AG08396 (cell line): ENCODE results near the gene SMAD3.
A peak's percentile ranks its signal among the peaks of the same experiment; 100 is the strongest.

Source experiments
- DNase-seq: peaks from one replicate; pipeline ENCODE4 v3.0.0; 2012; ENCODE audit warnings: low spot score, mixed read lengths

Gene SMAD3

GRCh38 chr15:67082007-67082536 is 16.7 kb downstream of the SMAD3 start:
- DNase-seq: no peak

DNA sequence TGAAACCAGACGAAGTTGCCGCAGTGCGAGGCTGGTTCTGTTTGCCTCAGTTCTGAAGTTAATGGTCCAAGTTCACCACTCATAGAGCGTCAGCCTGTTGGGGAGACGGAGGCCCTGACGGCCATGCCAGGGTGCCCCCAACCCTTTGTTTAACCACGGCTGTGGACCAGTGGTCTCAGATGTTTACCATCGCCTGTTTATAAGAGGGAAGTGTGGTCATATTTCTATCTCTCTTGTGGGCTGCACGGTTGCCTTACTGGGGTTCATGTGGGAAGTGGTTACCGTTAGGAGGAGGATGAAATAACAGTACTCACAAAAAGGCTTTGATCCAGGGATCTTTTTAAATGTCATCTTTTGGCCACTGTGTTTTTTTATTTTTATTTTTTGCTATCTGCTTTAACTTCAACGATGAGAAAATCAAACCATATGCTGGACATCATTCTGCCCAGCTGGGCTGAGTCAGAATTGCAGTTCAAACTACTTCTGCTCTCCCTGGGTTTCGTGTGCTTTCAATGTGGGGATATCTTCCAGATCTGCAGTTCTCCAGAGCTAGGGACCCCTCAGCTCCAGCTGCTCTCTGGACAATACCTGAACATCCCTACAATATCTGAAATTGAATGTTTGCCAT is 17.8 kb downstream of the SMAD3 start:
- DNase-seq: no peak

- DNase-seq: no peak
These were observed 19.2 kb downstream of the SMAD3 start for GRCh38 chr15:67084561-67084960.

- no peak for DNase-seq
These were observed 19.9 kb downstream of the SMAD3 start for GRCh38 chr15:67085237-67085817.

GRCh38 chr15:67085818-67086636 is 20.6 kb downstream of the SMAD3 start:
- peak; percentile 54 for DNase-seq

GRCh38 chr15:67086637-67086914 is 21.2 kb downstream of the SMAD3 start:
- no peak for DNase-seq

DNA sequence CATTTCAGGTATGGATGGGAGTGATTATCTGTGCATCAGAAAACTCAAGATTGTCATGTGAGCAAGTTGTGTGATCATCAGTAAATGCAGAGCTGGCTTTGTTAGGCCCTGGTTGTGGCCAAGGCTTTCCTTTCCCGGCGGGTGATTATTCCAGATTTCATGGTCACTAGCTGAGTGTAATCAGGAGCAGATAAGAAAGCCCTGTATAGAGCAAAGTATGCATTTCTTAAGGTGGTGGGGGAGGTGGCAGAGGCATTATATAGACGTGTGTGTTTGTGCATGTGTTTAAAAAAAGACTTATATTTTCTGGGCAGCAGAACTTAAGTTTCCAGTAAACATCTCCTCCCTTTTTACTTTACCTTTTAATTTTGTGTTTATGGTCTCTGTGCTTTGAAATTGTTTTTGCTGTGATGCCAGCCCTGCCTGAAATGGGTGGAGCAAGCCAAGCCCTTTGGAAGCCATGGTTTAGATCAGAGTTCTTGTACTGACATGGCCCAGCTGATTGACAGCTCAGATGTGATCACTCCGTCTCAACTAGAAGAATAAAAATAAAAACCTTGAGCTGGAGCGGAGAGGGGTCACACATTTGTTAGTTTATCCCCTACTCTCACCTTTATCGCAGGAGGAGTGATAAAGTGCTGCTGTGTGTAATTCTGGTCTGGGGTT is 22.2 kb downstream of the SMAD3 start:
- no peak for DNase-seq

GRCh38 chr15:67089217-67090193 is 24.1 kb downstream of the SMAD3 start:
- DNase-seq: peak; percentile 35

DNA sequence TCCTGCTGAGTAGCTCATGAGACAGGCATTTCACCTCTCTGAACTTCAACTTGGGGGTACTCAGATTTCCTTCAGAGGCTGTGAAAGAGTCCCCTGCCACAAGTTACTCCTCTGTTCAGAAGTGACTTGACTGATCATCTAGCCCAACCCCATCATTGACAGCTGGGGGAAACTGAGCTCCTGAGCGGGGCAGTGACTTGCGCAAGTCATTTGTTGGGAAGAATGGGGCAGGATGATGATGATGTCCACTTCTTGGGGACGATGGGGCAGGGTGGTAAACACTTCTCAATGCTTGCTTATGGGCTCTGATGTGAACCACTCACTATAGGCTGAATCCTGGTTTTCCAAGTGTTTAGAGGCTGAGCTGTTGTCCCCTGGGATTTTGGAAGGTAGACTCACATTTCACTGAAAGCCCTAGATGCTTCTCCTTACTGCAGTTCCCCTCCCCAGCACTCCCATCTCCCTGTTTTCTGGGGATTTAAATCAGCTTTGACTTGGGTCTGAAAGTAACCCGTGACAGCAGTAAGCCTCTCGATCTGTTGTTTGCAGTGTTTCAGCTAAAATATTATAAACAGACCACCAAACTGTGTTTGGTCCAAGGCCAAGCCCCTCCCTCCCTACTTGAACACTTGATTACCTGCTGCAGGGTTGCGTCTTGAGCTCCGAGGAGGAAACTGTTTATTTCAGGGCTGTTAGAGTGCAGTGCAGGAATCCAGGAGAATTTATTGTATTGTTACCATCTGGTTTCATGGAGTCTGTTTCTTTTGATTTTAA is 25.1 kb downstream of the SMAD3 start:
- DNase-seq: no peak

- DNase-seq: peak; percentile 64
These were observed 25.9 kb downstream of the SMAD3 start for GRCh38 chr15:67091071-67091979.

DNA sequence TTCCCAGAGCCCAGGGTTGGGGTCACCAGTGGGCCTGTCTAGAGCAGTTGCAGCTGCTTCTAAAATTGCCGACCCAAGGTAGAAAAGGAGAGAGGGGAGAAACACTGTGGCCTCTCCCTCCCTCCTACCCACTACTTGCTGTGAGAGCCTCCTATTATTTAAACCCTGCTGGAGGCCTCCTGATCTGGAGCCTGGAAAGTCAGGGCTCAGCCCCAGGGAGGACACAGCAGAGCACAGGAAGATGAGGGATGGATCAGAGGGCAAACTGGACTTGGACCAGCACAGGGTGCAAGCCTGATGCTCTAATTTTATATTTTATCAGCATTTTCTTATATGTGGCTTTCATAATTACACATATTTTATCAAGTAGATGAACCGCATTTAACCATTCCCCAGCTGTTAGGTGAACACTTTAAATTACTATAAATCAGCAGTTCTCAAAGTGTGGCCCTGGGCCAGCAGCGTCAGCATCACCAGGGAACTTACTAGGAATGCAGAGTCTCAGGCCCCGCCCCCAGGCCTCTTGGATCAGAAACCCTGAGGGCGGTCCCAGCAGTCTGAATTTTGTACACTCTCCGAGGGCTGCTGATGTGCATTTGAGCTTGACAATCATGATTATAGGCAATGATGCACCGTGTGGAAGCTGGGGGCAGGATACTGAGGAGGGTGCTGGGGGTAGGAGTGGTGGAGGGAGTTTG is 26.7 kb downstream of the SMAD3 start:
- no peak for DNase-seq

DNA sequence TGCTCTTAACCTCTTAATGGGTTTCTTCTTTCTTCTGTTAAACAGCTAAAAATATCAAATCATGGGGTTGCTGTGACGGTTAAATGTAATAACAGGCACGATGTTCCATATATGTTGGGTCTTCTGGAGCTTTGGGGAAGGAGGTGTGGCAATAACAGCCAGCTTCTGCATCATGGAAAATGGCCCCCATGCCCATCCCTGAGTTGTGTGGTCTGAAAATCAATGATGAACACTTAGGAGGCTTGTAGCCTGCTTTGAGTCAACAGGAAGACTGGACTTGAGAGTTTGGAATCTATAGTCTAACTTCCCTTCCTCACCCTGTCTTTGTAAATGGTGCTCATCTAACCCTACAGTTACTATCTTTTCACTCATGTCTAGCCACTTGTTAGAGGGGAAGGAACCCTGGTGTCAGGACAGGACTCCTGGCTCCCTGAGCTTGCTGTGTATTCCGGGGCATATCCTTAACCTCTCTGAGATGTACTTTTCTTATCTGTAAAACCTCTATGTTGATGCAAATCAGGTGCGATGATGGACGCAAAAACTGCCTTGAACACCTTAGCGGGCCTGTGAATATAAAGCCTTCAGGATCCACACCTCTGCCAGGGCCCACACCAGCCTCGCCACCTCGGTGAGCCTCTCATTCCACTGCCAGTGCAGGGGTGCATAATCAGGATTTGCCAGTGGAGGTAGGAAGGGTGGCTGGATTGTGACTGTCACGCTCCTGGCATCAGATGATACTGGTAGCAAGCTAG is 27.5 kb downstream of the SMAD3 start:
- no peak for DNase-seq

GRCh38 chr15:67093504-67093862 is 28.1 kb downstream of the SMAD3 start:
- DNase-seq: no peak

DNA sequence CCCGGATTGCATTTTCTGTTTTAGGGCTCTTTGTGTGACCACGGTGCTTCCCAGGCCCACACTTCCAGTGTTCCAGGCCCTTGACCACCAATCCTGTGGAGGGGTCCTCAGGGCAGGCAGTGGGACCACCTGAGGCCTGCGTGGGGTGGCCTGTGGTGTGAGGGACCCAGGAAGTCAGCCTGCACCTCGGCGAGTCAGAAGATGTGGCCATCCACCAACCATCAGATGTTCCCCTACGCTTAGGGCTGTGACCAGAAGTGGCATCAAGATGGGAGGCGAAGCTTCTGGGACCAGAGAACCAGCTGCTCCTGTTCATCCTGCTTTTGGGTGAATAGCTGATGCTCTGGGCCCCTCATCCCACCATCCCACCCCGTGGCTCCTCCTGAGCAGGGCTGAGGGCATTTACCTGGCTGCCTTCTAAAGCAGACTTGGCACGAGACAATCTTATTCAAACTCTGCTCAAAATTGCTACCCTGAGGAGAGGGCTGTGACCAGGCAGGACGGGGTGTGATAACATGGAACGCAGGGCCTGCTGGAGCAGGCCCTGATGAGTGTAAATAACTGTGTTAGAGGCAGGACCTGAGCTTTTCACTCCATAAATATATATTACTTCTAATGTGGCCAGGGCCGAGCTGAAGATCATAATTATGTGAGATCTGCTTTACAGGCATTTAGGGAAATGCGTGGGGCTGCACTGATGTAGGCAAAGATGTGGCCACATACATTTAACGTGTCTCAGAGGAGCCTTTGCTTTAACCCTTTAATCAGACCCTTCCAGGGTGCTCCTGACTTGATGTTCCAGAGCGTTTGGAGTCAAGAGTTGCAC is 28.8 kb downstream of the SMAD3 start:
- DNase-seq: no peak

- no peak for DNase-seq
These were observed 30.5 kb downstream of the SMAD3 start for GRCh38 chr15:67095912-67096311.

DNA sequence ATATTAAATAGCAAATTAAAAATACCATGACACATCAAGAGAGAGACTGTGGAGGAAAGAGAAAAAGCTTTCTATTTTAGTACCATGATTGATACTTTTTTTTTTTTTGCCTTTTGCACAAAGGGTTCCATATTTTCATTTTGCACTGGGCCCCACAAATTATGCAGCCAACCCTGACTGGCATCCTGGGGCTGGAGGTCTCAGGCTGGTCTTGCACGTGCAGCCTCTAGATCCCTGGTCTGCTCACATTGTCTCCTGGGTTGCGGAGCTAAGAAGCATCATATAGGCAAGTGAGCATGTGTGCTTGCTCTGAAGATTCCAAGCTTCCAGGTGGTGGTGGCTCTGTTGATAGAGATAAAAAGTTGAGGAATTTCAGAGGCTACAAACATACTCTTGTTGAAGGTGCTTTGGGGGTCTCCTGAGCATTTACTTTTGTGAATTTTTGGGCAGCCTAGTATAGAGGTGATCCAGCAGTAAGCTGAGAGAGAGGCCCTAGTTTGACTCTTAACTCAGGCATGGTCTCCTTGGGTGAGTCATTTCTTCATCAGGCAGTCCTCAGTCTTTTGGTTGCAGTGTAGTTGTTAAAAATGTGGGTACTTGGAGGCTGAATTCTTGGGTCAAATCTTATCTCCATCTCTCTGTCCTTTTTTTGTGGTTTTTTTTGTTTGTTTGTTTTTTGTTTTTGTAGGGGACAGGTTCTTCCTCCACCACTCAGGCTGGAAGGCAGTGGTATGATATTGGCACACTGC is 31.3 kb downstream of the SMAD3 start:
- no peak for DNase-seq

- DNase-seq: no peak
These were observed 32.0 kb downstream of the SMAD3 start for GRCh38 chr15:67097424-67097823.
